HG03457 (cell line): ENCODE results near the gene PRPSAP1.
"Not testable (repeated sequence)": the region's sequence is repeated elsewhere in the genome, so short reads cannot be mapped to it uniquely, and the experiment has no call there.

Source experiments
- ATAC-seq: cut with Tn5 transposase; IDR thresholded peaks from one replicate; pipeline ENCODE4 v1.9.1; 2021; ENCODE audit warnings: moderate number of reproducible peaks; ENCODE audit not compliant: unreplicated experiment

PRPSAP1 gene

DNA sequence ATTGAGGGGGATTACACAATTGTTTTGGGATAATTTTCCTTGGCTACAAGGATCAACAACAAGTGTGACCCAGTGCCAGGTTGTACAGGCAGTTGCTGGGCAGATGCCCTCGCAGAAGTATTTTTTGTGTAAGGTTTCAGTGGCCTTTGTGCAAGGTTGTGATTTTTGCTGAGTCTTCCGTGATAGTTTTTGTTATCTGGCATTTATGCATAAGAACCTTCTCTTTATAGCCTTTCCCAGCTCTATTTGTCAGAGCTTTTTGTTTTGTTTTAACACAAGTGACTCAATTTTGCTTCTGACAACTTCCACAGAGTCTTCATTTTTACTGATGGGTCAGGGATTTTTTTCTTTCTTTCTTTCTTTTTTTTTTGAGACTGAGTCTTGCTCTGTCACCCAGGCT is 6.7 kb upstream of the PRPSAP1 start:
- ATAC-seq: no peak

- not testable (repeated sequence) for ATAC-seq
These were observed 6.1 kb upstream of the PRPSAP1 start for GRCh38 chr17:76359776-76360175.

DNA sequence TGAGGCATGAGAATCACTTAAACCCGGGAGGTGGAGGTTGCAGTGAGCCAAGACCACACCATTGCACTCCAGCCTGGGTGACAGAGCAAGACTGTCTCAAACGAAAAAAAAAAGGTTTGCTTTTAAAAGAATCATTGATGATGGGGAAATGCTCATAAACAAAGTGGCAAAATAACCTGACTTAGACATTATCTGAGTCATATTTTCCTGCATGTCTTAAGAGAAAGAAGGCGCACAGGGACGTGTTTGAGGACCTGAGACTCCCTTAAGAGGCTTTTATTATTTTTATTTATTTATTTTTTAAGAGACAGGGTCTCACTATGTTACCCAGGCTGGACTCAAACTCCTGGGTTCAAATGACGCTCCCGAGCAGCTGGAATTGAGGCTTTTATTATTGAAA is 5.7 kb upstream of the PRPSAP1 start:
- no peak for ATAC-seq

DNA sequence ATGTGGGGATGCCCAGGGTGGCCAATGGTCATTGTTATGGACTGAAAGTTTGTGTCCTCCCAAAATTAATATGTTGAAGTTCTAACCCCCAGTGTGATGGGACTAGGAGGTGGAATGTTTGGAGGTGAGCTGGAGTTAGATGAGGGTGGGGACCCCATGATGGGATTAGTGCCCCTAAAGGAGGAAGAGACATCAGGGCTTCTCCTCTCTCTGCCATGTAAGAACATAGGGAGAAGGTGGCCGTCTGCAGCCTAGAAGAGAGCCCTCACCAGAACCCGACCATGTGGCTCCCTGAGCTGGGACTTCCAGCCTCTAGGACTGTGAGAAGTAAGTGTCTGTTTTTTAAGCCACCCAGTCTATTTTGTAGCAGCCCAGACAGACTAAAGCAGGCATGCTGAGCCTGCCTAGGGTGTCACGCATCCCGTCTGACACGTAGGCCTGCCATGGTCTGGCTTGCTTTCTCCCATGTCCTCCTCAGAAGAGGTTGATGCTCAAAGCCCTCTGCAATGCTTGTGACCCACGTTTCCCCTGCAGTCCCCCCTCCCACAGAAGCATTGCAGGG is 4.0 kb upstream of the PRPSAP1 start:
- ATAC-seq: no peak

DNA sequence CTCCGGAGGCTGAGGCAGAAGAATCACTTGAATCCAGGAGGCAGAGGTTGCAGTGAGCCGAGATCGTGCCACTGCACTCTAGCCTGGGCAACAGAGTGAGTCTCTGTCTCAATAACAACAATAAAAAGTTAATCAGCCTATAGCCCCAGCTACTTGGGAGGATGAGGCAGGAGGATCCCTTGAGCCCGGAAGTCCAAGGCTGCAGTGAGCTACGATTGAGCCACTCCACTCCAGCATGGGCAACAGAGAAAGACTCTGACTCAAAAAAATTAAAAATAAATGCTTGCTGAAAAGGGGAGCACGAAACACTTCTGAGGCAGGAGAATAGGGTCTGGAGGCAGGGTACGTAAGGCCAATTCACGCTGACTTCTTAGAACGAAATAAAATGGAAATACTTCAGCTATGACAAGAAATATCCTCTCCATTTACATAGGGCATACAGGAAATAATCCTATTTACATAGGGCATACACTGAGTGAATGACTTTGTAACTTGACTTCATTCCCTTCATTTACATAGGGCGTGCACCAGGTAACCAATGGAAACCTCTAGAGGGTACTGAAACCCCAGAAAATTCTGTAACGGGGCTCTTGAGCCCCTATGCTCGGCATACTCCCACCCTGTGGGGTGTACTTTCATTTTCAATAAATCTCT is 3.2 kb upstream of the PRPSAP1 start:
- no peak for ATAC-seq

GRCh38 chr17:76354747-76355310 is 1.1 kb upstream of the PRPSAP1 start:
- ATAC-seq: no peak

DNA sequence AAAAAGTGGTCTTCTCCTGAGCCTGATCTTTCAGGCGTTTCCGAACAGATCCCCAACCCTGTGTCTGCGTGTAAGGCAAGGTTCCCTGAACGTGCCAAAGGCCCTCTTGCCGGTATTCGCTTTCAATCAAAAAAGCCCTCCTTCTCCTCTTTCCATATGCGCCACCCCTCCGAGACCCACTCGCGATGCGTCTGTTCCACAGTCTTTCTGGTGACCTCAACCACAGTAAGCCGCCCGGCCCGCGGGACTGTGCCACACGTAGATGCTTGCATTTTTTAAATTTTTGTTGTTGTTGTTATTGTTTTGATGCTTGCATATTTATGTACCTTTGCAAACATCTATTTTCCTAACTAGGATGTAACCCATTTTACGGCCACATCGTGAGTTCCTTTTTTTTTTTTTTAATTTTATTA is 607 bp upstream of the PRPSAP1 start:
- ATAC-seq: no peak

DNA sequence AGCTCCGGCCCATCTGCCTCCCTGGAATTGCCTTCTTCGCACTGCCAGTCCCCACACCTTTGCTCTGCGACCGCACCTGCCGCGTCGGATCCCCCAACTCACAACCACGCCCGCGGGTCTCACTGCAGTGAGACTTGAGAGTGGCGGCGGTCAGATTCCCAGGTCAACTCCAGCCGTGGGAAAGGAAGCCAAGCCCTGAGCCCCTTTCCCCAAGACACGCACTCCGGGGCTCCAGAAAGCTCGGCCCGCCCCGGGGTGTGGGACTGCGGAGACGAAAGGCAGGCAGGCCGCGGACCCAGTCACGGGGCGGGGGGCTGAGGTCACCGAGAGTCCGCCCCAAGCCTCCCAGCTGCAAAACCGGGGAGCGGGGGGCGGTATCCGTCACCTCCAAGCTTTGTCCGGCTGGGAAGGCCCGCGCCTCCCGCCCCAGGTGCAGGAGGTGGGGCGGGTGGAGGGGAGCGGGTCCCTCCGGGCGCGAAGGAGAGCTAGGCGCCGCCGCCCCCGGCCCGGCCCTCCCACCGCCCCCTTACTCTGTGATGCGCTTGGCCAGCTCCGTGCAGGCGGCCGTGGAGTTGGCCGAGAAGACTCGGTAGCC is 615 bp downstream of the PRPSAP1 start:
- peak; percentile 5 for ATAC-seq

GRCh38 chr17:76351526-76352071 is 2.1 kb downstream of the PRPSAP1 start:
- no peak for ATAC-seq

DNA sequence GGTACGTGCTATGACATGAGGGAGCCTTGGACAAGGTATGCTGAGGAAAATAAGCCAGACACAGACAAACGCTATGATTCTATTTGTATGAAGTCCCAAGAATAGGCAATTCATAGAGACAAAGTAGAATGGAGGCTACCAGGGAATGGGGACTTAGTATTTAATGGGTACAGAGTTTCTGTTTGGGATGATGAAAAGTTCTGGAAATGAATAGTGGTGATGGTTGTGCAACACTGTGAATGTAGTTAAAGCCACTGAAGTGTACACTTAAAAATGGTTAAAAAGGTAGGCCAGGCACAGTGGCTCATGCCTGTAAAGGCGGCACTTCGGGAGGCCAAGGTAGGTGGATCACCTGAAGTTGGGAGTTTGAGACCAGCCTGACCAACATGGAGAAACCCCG is 3.3 kb downstream of the PRPSAP1 start:
- ATAC-seq: no peak

GRCh38 chr17:76346936-76347335 is 6.8 kb downstream of the PRPSAP1 start:
- not testable (repeated sequence) for ATAC-seq

DNA sequence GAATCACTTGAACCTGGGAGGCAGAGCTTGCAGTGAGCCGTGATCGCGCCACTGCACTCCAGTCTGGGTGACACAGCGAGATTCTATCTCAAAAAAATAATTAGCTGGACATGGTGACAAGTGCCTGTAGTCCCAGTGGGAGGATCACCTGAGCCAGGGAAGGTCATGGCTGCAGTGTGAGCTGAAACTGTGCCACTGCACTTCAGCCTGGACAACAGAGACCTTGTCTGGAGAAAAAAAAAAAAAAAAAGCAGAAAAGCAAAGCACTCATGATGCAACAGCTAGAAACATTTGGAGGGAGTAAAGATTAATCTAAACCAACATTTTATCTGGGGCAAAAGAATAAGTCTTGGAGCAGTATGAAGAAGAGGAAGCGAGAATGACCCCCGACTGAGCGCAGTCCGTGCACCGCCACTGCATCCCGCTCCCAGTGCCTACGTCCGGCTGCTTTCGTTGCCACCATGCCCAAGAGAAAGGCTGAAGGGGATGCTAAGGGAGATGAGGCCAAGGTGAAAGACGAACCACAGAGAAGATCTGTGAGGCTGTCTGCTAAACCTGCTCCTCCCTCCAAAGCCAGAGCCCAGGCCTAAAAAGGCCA is 8.2 kb downstream of the PRPSAP1 start:
- no peak for ATAC-seq

- ATAC-seq: no peak
These were observed 10.6 kb downstream of the PRPSAP1 start for GRCh38 chr17:76343106-76343505.

GRCh38 chr17:76341301-76341700 is 12.4 kb downstream of the PRPSAP1 start:
- ATAC-seq: no peak

DNA sequence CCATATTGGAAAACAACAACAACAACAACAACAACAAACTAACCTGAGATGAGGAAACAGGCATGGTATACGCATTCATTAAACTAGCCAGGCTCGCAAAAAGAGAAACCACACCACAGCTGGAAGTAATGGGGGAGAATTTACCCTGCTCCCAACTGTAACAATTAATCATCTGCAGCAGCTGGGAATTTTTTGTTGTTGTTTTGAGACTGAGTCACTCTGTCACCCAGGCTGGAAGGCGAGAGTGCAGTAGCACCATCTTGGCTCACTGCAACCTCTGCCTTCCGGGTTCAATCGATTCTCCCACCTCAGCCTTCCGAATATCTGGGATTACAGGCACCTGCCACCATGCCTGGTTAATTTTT is 16.3 kb downstream of the PRPSAP1 start:
- ATAC-seq: no peak

DNA sequence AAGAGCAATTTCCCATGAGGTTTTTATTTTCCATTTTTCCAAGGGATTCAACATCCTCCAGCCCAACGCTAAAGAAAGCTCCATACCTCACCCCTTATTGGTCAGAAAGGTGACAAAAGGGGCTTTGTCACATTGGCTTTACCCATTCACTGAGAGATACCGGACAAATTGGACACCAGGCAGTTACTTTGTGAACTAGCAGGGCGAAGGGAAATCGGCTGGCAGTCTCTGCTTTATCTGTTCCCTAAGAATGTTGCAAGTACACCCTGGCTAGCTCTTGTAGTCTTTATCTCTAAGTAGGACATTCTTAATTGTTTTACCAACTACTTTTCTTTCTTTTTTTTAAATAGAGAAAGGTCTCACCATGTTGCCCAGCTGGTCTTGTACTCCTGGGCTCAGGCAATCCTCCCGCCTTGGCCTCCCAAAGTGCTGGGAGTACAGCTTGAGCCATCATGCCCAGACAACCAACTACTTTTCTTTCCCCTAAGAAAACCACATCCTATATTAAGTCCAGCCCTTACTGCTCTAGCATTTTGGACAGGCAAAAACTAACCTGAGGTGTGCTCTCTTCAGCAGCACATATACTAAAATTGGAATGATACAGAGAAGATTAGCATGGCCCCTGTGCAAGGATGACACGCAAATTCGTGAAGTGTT is 16.8 kb downstream of the PRPSAP1 start:
- ATAC-seq: no peak

DNA sequence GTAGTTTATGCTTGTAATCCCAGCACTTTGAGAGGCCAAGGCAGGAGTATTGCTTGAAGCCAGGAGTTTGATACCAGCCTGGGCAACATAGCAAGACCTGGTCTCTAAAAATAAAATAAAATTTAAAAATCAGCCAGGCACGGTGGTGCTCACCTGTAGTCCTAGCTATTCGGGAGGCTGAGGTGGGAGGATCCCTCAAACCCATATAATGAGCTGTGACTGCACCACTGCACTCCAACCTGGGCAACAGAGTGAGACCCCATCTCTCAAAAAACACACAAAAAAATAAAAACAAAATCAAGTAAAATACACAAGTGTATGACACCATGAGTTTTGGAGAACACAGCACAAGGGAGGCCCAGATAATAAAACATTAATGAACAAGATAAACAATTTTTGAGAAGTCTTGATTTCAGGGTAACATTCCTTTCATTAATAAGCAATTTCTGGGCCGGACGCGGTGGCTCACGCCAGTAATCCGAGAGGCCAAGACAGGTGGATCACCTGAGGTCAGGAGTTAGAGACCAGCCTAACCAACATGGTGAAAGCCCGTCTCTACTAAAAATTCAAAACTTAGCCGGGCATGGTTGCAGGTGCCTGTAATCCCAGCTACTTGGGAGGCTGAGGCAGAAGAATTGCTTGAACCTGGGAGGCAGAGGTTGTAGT is 17.9 kb downstream of the PRPSAP1 start:
- ATAC-seq: no peak

DNA sequence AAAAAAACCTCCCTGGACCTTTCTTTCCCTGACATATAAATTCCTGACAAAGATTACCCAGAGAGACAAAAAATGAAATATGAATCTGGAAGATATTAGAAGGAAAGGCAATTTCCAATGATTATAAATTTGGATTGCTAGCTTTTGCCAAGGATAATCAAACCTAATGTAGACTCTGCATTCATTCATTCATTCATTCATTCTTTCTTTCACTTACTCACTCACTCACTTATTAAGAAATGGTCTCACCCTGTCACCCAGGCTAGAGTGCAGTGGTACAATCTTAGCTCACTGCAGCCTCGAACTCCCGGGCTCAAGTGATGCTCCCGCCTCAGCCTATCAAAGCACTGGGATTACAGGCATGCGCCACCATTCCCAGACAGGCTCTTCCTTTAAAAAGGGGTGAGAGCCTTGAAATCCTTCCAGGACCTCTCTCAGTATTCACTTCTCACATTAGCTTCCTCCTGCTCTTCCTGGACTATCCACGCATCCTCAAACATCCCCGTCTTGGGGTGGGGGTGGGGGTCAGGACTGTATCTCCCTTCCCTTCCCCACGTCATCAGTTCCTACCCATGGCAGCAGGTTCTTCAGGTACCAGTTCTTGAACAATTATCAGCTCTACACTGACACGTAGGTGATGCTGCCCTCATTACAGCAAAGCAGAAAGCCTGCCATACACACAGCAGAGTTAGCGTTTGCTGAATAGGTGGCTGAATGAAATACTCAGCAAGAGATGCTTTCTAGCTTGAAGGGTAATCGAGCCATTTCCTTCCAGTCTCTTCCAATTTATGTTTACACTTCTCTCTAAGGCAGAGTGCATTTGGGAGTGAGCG is 19.8 kb downstream of the PRPSAP1 start:
- no peak for ATAC-seq

GRCh38 chr17:76331083-76331482 is 22.6 kb downstream of the PRPSAP1 start:
- no peak for ATAC-seq

- ATAC-seq: no peak
These were observed 24.1 kb downstream of the PRPSAP1 start for GRCh38 chr17:76329664-76330063.
